HCT116 (cell line): ENCODE results near the gene FOXN1. TPM values are rescaled to one million over a fixed set of nuclear protein-coding genes. Genes with fewer than 3 reads are reported as not detected.
"Not testable (repeated sequence)": the region's sequence is repeated elsewhere in the genome, so short reads cannot be mapped to it uniquely, and the experiment has no call there.

Source experiments
- ATAC-seq: fragments of 200-7000 bp; cut with Tn5 transposase; 2 replicates; pipeline ENCODE4 v1.9.1; 2020; ENCODE audit warnings: mild to moderate bottlenecking, moderate library complexity
- BruUV-seq: library from RNA; stranded (reverse); fragments of 400-500 nt; replicated peaks from 2 replicates; lab custom pipeline; 2021; lab: Mats Ljungman, UMichigan
- CTCF ChIA-PET: fragments of 300-600 bp; sonication (Branson Sonifier 250); formaldehyde crosslinking; loops from one replicate; lab custom pipeline; 2021; ENCODE audit warnings: antibody characterized with exemption; lab: Charles Lee
- POLR2A ChIA-PET: fragments of 300-600, 350-600 bp; sonication (Branson Sonifier 250); formaldehyde crosslinking; loops from one replicate; lab custom pipeline; 2021; ENCODE audit warnings: antibody characterized with exemption; lab: Charles Lee
- RAD21 ChIA-PET, 2 experiments: fragments of 300-600 bp; sonication (Branson Sonifier 250); formaldehyde crosslinking; loops; one replicate each; lab custom pipeline; 2023; ENCODE audit warnings: low total read pairs in 2 of 2; ENCODE audit not compliant: uncharacterized antibody in 2 of 2, unreplicated experiment in 2 of 2, low non-redundant PET in 1 of 2; lab: Charles Lee
- DNase-seq: peaks from one replicate; pipeline ENCODE4 v3.0.0-alpha.2; 2010; ENCODE audit warnings: low read depth, low spot score
- H2AFZ ChIP-seq: fragments of 200-600 bp; shearing (Covaris generic), sonication (generic); 2 replicates; pipeline ENCODE4 v1.6.1; 2017; ENCODE audit warnings: low read depth, mixed run types, mixed read lengths, antibody characterized with exemption, low read length; ENCODE audit not compliant: poor library complexity, severe bottlenecking
- H3K27ac ChIP-seq: 2 replicates; pipeline ENCODE4 v1.5.1; 2012; ENCODE audit warnings: low read depth, low read length
- H3K27me3 ChIP-seq: fragments of 200-600 bp; sonication (generic); 2 replicates; pipeline ENCODE4 v1.6.1; 2016; ENCODE audit warnings: mixed run types, low read length, mixed read lengths; ENCODE audit not compliant: insufficient read depth
- H3K36me3 ChIP-seq, 2 experiments: fragments of 200-500 bp in 1 of 2; fragments of 200-600 bp in 1 of 2; sonication (Bioruptor generic) in 1 of 2; sonication (generic) in 1 of 2; 2 replicates each; pipeline versions ENCODE4 v1.5.1 to v1.6.1; 2014 to 2016; ENCODE audit warnings: low read length in 2 of 2, inconsistent platforms in 1 of 2, mixed read lengths in 1 of 2, mixed run types in 1 of 2; ENCODE audit not compliant: insufficient read depth in 2 of 2, control insufficient read depth in 1 of 2
- H3K4me1 ChIP-seq, 2 experiments: fragments of 200-600 bp in 1 of 2; sonication (generic) in 1 of 2; 2 replicates each; pipeline versions ENCODE4 v1.5.1 to v1.6.1; 2012 to 2017; ENCODE audit warnings: low read length in 2 of 2, inconsistent platforms in 1 of 2, mild to moderate bottlenecking in 1 of 2, mixed read lengths in 1 of 2, mixed run types in 1 of 2, moderate library complexity in 1 of 2; ENCODE audit not compliant: insufficient read depth in 2 of 2, control insufficient read depth in 1 of 2
- H3K4me2 ChIP-seq: fragments of 200-600 bp; sonication (generic); 2 replicates; pipeline ENCODE4 v1.6.1; 2017; ENCODE audit warnings: mixed run types, low read length, mixed read lengths
- H3K4me3 ChIP-seq, 2 experiments: fragments of 200-600 bp in 1 of 2; sonication (generic) in 1 of 2; replicated peaks in 1 of 2; 2 replicates each; pipeline ENCODE4 v1.5.1; 2011 to 2016; ENCODE audit warnings: low read length in 2 of 2, control low read depth in 1 of 2, low read depth in 1 of 2, mild to moderate bottlenecking in 1 of 2, mixed read lengths in 1 of 2, mixed run types in 1 of 2
- H3K79me2 ChIP-seq: fragments of 200-600 bp; sonication (generic); 2 replicates; pipeline ENCODE4 v1.6.1; 2017; ENCODE audit warnings: mild to moderate bottlenecking, mixed run types, low read length, moderate library complexity, mixed read lengths; ENCODE audit not compliant: insufficient read depth
- H3K9ac ChIP-seq: fragments of 200-600 bp; sonication (generic); 2 replicates; pipeline ENCODE4 v1.6.1; 2016; ENCODE audit warnings: low read length, mixed read lengths
- H3K9me2 ChIP-seq: fragments of 200-600 bp; sonication (generic), shearing (Covaris generic); 2 replicates; pipeline ENCODE4 v1.6.1; 2017; ENCODE audit warnings: mixed run types, mild to moderate bottlenecking, moderate library complexity; ENCODE audit not compliant: insufficient read depth
- H3K9me3 ChIP-seq, 2 experiments: fragments of 200-500 bp in 1 of 2; fragments of 200-600 bp in 1 of 2; sonication (Bioruptor generic) in 1 of 2; sonication (generic) in 1 of 2; 2 replicates each; pipeline ENCODE4 v1.6.1; 2014 to 2017; ENCODE audit warnings: low read length in 2 of 2, mixed read lengths in 2 of 2, inconsistent platforms in 1 of 2, low read depth in 1 of 2, mild to moderate bottlenecking in 1 of 2, mixed run types in 1 of 2, moderate library complexity in 1 of 2; ENCODE audit not compliant: control insufficient read depth in 1 of 2, insufficient read depth in 1 of 2
- H4K20me1 ChIP-seq: fragments of 200-600 bp; sonication (generic), shearing (Covaris generic); 2 replicates; pipeline ENCODE4 v1.6.1; 2017; ENCODE audit warnings: mixed run types, mild to moderate bottlenecking, moderate library complexity; ENCODE audit not compliant: insufficient read depth
- CEBPB ChIP-seq: IDR thresholded peaks from 2 replicates; pipeline ENCODE4 v1.6.1; 2012; ENCODE audit warnings: low read depth
- EGR1 ChIP-seq: IDR thresholded peaks from 2 replicates; pipeline ENCODE4 v1.6.1; 2012; ENCODE audit warnings: low read depth
- JUND ChIP-seq: IDR thresholded peaks from 2 replicates; pipeline ENCODE4 v1.6.1; 2012
- RAD21 ChIP-seq: IDR thresholded peaks from 2 replicates; pipeline ENCODE4 v1.6.1; 2012; ENCODE audit warnings: low read depth, mild to moderate bottlenecking
- TCF7L2 ChIP-seq: IDR thresholded peaks from 2 replicates; pipeline ENCODE4 v1.7.0; 2011; ENCODE audit warnings: borderline replicate concordance, inconsistent platforms; ENCODE audit not compliant: insufficient read depth, insufficient read length; ENCODE audit errors: extremely low read depth
- intact Hi-C: fragments of 100-400 bp; cut with micrococcal nuclease; formaldehyde crosslinking; loops from 2 replicates; pipeline ENCODE4 v1.10.0; 2022
- total RNA-seq: library from RNA; stranded (reverse); gene quantifications from one replicate; pipeline ENCODE4 v1.2.1, GENCODE V29; 2021; ENCODE audit not compliant: unreplicated experiment

Gene FOXN1
- total RNA-seq, 1 experiment from 2014 or later = not detected

DNA sequence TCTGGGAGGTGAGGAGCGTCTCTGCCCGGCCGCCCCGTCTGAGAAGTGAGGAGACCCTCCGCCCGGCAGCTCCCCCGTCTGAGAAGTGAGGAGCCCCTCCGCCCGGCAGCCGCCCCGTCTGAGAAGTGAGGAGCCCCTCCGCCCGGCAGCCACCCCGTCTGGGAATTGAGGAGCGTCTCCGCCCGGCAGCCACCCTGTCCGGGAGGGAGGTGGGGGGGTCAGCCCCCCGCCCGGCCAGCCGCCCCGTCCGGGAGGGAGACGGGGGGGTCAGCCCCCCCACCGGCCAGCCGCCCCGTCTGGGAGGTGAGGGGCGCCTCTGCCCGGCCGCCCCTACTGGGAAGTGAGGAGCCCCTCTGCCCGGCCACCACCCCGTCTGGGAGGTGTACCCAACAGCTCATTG lies 47.3 kb upstream of the FOXN1 start:
- POLR2A ChIA-PET, intact Hi-C loops, H3K4me3 ChIP-seq, H3K27me3 ChIP-seq, H3K9me3 ChIP-seq, H3K4me1 ChIP-seq, H4K20me1 ChIP-seq, BruUV-seq, H3K9ac ChIP-seq, H3K36me3 ChIP-seq, ATAC-seq, H2AFZ ChIP-seq, H3K9me2 ChIP-seq, H3K79me2 ChIP-seq, DNase-seq, RAD21 ChIA-PET, CTCF ChIA-PET, H3K4me2 ChIP-seq, H3K27ac ChIP-seq: not testable (repeated sequence)

DNA sequence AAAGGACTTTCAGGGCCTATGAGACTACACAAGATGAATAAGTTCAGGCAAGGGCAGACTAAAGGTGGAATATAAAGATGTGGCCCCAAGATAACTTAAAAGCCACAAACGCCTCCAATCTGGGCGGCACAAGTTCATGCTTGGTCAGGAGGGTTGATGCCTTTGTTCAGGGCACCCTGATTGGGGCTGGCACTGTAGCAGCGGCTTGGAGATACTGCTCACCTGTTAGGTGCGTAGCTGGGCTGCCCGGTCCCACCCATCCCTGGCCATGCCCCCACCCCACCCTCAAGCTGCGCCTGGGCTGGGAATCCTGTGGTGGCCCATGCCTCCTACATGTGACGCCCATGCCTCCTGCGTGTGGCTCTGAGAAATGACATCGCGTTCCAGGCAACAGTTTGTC lies 45.2 kb upstream of the FOXN1 start:
- Histone ChIP-seq H4K20me1 (no peaks in the 10 kb centered on the region), H3K4me3 (no peak overlapping the region), H3K9me2 (no peaks in the 10 kb centered on the region), H2AFZ (no peak overlapping the region), H3K27ac (no peak overlapping the region), H3K36me3 (no peaks in the 10 kb centered on the region), H3K27me3 (peaks cover 5% of the 10 kb centered on the region; the same call in 1 of the 2 replicates), H3K79me2 (no peaks in the 10 kb centered on the region), H3K4me1 (no peaks in the 10 kb centered on the region), H3K9me3 (no peaks in the 10 kb centered on the region), H3K4me2 (no peak overlapping the region), H3K9ac (no peak overlapping the region)
- BruUV-seq = no TSS peak
- ChIA-PET POLR2A (no interaction called here), RAD21 (no interaction called here), CTCF (no interaction called here)
- TF ChIP-seq EGR1 (no peak), JUND (no peak), CEBPB (no peak), TCF7L2 (no peak), RAD21 (no peak)
- ATAC-seq (no peak), DNase-seq (no peak)
- intact Hi-C loops = no loop called here
